Dedifferentiated amniotic fluid mesenchymal stem cell (primary cell): ENCODE data around the gene MISP3.

Source experiments
- DNase-seq: peaks from one replicate; pipeline ENCODE4 v3.0.0-alpha.2; 2016; ENCODE audit errors: extremely low spot score

MISP3 gene

GRCh38 chr19:14102756-14103155, 30.2 kb downstream of the MISP3 start:
- no peak for DNase-seq

- no peak for DNase-seq
These were observed 30.7 kb downstream of the MISP3 start for GRCh38 chr19:14103310-14103709.

GRCh38 chr19:14105680-14106079, 33.1 kb downstream of the MISP3 start:
- no peak for DNase-seq

- DNase-seq: no peak
These were observed 34.3 kb downstream of the MISP3 start for GRCh38 chr19:14106840-14107239.

GRCh38 chr19:14107581-14108461, 35.2 kb downstream of the MISP3 start:
- no peak for DNase-seq

GRCh38 chr19:14110650-14111049, 38.1 kb downstream of the MISP3 start:
- no peak for DNase-seq

GRCh38 chr19:14111486-14111885, 38.9 kb downstream of the MISP3 start:
- DNase-seq: no peak

GRCh38 chr19:14112051-14112808, 39.6 kb downstream of the MISP3 start:
- no peak for DNase-seq

GRCh38 chr19:14112809-14113385, 40.3 kb downstream of the MISP3 start:
- DNase-seq: no peak

GRCh38 chr19:14113762-14114414, 41.3 kb downstream of the MISP3 start:
- DNase-seq: no peak

GRCh38 chr19:14114439-14114838, 41.9 kb downstream of the MISP3 start:
- no peak for DNase-seq

- no peak for DNase-seq
These were observed 42.3 kb downstream of the MISP3 start for GRCh38 chr19:14114854-14115253.

- no peak for DNase-seq
These were observed 43.2 kb downstream of the MISP3 start for GRCh38 chr19:14115756-14116155.

GRCh38 chr19:14116525-14116917, 43.9 kb downstream of the MISP3 start:
- no peak for DNase-seq

GRCh38 chr19:14116918-14117578, 44.5 kb downstream of the MISP3 start:
- DNase-seq: no peak

- peak; percentile 98 for DNase-seq
These were observed 45.1 kb downstream of the MISP3 start, which contains the start of gene PRKACA for GRCh38 chr19:14117668-14118164. Gene PRKACA, minus strand, starts transcription at chr19:14117762. Its CDS starts 215 bp downstream, at chr19:14117547.

- peak; percentile 20 for DNase-seq
These were observed 45.8 kb downstream of the MISP3 start for GRCh38 chr19:14118165-14119051.

- no peak for DNase-seq
These were observed 46.6 kb downstream of the MISP3 start for GRCh38 chr19:14119146-14119545.

GRCh38 chr19:14119644-14120496, 47.3 kb downstream of the MISP3 start:
- DNase-seq: no peak
